Activated CD4-positive, alpha-beta T cell treated with anti-CD3 and anti-CD28 coated beads, Interleukin-2, amount 50 U/mL, for 1 hour (primary cell): ENCODE results near the gene FGF19.

Experiments used
- DNase-seq: peaks from one replicate; pipeline ENCODE4 v3.0.0-alpha.2; 2020

FGF19 gene

GRCh38 chr11:69654001-69654659 lies 49.7 kb downstream of the FGF19 start:
- DNase-seq, result no peak

GRCh38 chr11:69653406-69653960 lies 50.3 kb downstream of the FGF19 start:
- DNase-seq, result no peak

- no peak for DNase-seq
Measured at GRCh38 chr11:69652999-69653398, 50.8 kb downstream of the FGF19 start.

GRCh38 chr11:69651834-69652620 lies 51.8 kb downstream of the FGF19 start:
- DNase-seq, result no peak

- no peak for DNase-seq
Measured at GRCh38 chr11:69650832-69651344, 52.9 kb downstream of the FGF19 start.

- no peak for DNase-seq
Measured at GRCh38 chr11:69650081-69650831, 53.6 kb downstream of the FGF19 start.

- DNase-seq, result no peak
Measured at GRCh38 chr11:69649576-69649900, 54.3 kb downstream of the FGF19 start.

GRCh38 chr11:69648679-69649575 lies 54.9 kb downstream of the FGF19 start:
- no peak for DNase-seq
